Memory B cell (primary cell): ENCODE results near the gene GKAP1.
"Not testable (repeated sequence)": the region's sequence is repeated elsewhere in the genome, so short reads cannot be mapped to it uniquely, and the experiment has no call there.

Experiments
- ATAC-seq: fragments of 150-1000 bp; cut with Tn5 transposase; 2 replicates; pipeline ENCODE4 v1.10.0; 2021; ENCODE audit warnings: low read depth, mild to moderate bottlenecking, moderate library complexity
- DNase-seq, 2 donors: peaks; one replicate each; pipeline ENCODE4 v3.0.0; 2022; ENCODE audit warnings: low spot score in 2 of 2
- H3K27ac Mint-ChIP-seq: one replicate; pipeline ENCODE4 v1.8.0; 2022; ENCODE audit warnings: mild to moderate bottlenecking, moderate library complexity, mixed read lengths
- H3K27me3 Mint-ChIP-seq: one replicate; pipeline ENCODE4 v1.8.0; 2022; ENCODE audit warnings: mixed read lengths
- H3K36me3 Mint-ChIP-seq: one replicate; pipeline ENCODE4 v1.8.0; 2022; ENCODE audit warnings: mild to moderate bottlenecking, mixed read lengths
- H3K4me1 Mint-ChIP-seq: one replicate; pipeline ENCODE4 v1.8.0; 2022; ENCODE audit warnings: mixed read lengths
- H3K4me3 Mint-ChIP-seq: one replicate; pipeline ENCODE4 v1.8.0; 2022; ENCODE audit warnings: mild to moderate bottlenecking, moderate library complexity, mixed read lengths
- H3K9me3 Mint-ChIP-seq: one replicate; pipeline ENCODE4 v1.8.0; 2022; ENCODE audit warnings: mixed read lengths

GKAP1 gene

GRCh38 chr9:83778164-83778563 lies 39.4 kb downstream of the GKAP1 start:
- no peak for ATAC-seq
- Mint-ChIP-seq H3K27me3 (no peaks in the 10 kb centered on the region), H3K36me3 (peaks cover 11% of the 10 kb centered on the region), H3K4me3 (no peak overlapping the region), H3K9me3 (no peaks in the 10 kb centered on the region), H3K4me1 (no peaks in the 10 kb centered on the region), H3K27ac (no peak overlapping the region)
- DNase-seq = no peak

- Mint-ChIP-seq H3K27me3 (no peaks in the 10 kb centered on the region), H3K36me3 (peaks cover 11% of the 10 kb centered on the region), H3K4me3 (no peak overlapping the region), H3K27ac (no peak overlapping the region), H3K4me1 (no peaks in the 10 kb centered on the region), H3K9me3 (no peaks in the 10 kb centered on the region)
- no peak for ATAC-seq
- no peak for DNase-seq
Observed at GRCh38 chr9:83775932-83776331, 41.6 kb downstream of the GKAP1 start.

DNA sequence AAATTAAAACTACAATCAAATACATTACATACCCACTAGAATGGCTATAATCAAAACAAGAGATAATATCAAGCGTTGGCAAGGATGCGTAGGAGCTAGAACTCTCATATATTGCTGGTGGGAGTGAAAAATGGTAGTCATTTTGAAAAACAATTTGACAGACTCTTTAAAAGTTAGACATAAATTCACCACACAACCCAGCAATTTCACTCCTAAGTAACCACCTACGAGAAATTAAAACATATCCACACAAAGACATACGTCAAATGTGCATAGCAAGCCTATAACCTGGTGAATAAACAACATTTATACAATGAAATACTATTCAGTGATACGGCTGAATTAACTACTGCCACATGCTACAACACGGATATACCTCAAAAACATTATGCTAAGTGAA lies 44.7 kb downstream of the GKAP1 start:
- peaks cover 10% of the 10 kb centered on the region for H3K36me3 Mint-ChIP-seq
- no peaks in the 10 kb centered on the region for H3K27me3 Mint-ChIP-seq
- ATAC-seq = no peak
- no peaks in the 10 kb centered on the region for H3K9me3 Mint-ChIP-seq
- no peak for DNase-seq
- H3K4me3 Mint-ChIP-seq = no peak overlapping the region
- no peak overlapping the region for H3K27ac Mint-ChIP-seq
- no peaks in the 10 kb centered on the region for H3K4me1 Mint-ChIP-seq

DNA sequence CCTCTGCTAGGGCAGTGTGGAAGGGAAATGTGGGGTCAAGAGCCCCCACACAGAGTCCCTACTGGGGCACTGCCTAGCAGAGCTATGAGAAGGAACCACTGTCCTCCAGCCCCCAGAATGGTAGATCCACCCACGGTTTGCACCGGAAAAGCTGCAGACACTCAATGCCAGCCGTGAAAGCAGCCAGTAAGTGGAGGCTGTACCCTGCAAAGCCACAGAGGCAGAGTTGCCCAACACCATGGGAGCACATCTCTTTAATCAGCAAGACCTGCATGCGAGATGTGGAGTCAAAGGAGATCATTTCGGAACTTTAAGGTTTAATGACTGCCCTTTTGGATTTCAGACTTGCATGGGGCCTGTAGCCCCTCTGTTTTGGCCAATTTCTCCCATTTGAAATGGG lies 52.2 kb downstream of the GKAP1 start:
- no peak overlapping the region for H3K4me3 Mint-ChIP-seq
- H3K27ac Mint-ChIP-seq = no peak overlapping the region
- ATAC-seq (no peak), DNase-seq (no peak)
- H3K9me3 Mint-ChIP-seq = peaks cover 9% of the 10 kb centered on the region
- no peaks in the 10 kb centered on the region for H3K4me1 Mint-ChIP-seq
- H3K36me3 Mint-ChIP-seq = peaks cover 41% of the 10 kb centered on the region
- H3K27me3 Mint-ChIP-seq = no peaks in the 10 kb centered on the region

- DNase-seq = no peak
- H3K4me1 Mint-ChIP-seq = peaks cover 4% of the 10 kb centered on the region
- no peak overlapping the region for H3K27ac Mint-ChIP-seq
- H3K36me3 Mint-ChIP-seq = peaks cover 10% of the 10 kb centered on the region
- no peak overlapping the region for H3K4me3 Mint-ChIP-seq
- ATAC-seq = peak; percentile 79
- no peaks in the 10 kb centered on the region for H3K27me3 Mint-ChIP-seq
- no peaks in the 10 kb centered on the region for H3K9me3 Mint-ChIP-seq
Observed at GRCh38 chr9:83754383-83754977, 63.1 kb downstream of the GKAP1 start.

- peaks cover 4% of the 10 kb centered on the region for H3K4me1 Mint-ChIP-seq
- H3K27ac Mint-ChIP-seq = no peak overlapping the region
- H3K27me3 Mint-ChIP-seq = no peaks in the 10 kb centered on the region
- H3K4me3 Mint-ChIP-seq = no peak overlapping the region
- no peak for DNase-seq
- H3K9me3 Mint-ChIP-seq = no peaks in the 10 kb centered on the region
- no peak for ATAC-seq
- H3K36me3 Mint-ChIP-seq = peaks cover 11% of the 10 kb centered on the region
Observed at GRCh38 chr9:83749706-83750105, 67.9 kb downstream of the GKAP1 start.

- Mint-ChIP-seq H3K9me3 (no peaks in the 10 kb centered on the region), H3K4me1 (no peaks in the 10 kb centered on the region), H3K27me3 (no peaks in the 10 kb centered on the region), H3K4me3 (no peak overlapping the region), H3K27ac (no peak overlapping the region), H3K36me3 (peaks cover 9% of the 10 kb centered on the region)
- ATAC-seq (no peak), DNase-seq (no peak)
Observed at GRCh38 chr9:83744206-83744605, 73.4 kb downstream of the GKAP1 start.

DNA sequence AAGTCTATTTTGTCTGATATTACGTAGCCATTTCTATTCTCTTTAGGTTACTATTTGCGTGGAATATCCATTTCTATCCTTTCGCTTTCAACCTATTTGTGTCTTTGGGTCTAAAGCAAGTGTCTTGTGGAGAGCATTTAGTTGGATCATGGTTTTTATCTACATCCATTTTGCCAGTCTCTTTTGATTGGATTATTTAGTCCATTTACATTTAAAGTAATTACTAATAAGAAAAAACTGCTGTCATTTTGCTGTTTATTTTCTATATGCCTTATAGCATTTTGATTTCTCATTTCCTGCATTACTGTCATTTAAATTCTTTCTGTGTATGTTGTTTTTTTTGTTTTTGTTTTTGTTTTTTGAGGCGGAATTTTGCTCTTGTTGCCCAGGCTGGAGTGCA lies 83.8 kb downstream of the GKAP1 start:
- H3K36me3 Mint-ChIP-seq = no peaks in the 10 kb centered on the region
- ATAC-seq = no peak
- no peaks in the 10 kb centered on the region for H3K27me3 Mint-ChIP-seq
- no peak for DNase-seq
- no peak overlapping the region for H3K4me3 Mint-ChIP-seq
- H3K4me1 Mint-ChIP-seq = no peaks in the 10 kb centered on the region
- peaks cover 4% of the 10 kb centered on the region for H3K9me3 Mint-ChIP-seq
- no peak overlapping the region for H3K27ac Mint-ChIP-seq

DNA sequence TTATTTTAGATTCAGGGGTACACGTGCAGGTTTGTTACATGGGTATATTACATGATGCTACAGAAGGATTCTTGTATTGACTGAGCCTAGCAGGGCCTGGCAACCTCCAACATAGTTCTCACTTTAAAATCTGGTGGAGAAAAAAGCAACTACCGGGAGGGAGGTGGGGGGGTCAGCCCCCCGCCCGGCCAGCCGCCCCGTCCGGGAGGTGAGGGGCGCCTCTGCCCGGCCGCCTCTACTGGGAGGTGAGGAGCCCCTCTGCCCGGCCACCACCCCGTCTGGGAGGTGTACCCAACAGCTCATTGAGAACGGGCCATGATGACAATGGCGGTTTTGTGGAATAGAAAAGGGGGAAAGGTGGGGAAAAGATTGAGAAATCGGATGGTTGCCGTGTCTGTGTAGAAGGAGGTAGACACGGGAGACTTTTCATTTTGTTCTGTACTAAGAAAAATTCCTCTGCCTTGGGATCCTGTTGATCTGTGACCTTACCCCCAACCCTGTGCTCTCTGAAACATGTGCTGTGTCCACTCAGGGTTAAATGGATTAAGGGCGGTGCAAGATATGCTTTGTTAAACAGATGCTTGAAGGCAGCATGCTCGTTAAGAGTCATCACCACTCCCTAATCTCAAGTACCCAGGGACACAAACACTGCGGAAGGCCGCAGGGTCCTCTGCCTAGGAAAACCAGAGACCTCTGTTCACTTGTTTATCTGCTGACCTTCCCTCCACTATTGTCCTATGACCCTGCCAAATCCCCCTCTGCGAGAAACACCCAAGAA lies 88.8 kb downstream of the GKAP1 start:
- H3K4me3 Mint-ChIP-seq, DNase-seq, H3K9me3 Mint-ChIP-seq, ATAC-seq, H3K27ac Mint-ChIP-seq, H3K36me3 Mint-ChIP-seq, H3K27me3 Mint-ChIP-seq, H3K4me1 Mint-ChIP-seq: not testable (repeated sequence)

GRCh38 chr9:83724436-83724835 lies 93.1 kb downstream of the GKAP1 start:
- ATAC-seq (no peak), DNase-seq (no peak)
- no peaks in the 10 kb centered on the region for H3K27me3 Mint-ChIP-seq
- no peak overlapping the region for H3K27ac Mint-ChIP-seq
- no peak overlapping the region for H3K4me3 Mint-ChIP-seq
- H3K36me3 Mint-ChIP-seq = no peaks in the 10 kb centered on the region
- H3K4me1 Mint-ChIP-seq = no peaks in the 10 kb centered on the region
- H3K9me3 Mint-ChIP-seq = no peaks in the 10 kb centered on the region

DNA sequence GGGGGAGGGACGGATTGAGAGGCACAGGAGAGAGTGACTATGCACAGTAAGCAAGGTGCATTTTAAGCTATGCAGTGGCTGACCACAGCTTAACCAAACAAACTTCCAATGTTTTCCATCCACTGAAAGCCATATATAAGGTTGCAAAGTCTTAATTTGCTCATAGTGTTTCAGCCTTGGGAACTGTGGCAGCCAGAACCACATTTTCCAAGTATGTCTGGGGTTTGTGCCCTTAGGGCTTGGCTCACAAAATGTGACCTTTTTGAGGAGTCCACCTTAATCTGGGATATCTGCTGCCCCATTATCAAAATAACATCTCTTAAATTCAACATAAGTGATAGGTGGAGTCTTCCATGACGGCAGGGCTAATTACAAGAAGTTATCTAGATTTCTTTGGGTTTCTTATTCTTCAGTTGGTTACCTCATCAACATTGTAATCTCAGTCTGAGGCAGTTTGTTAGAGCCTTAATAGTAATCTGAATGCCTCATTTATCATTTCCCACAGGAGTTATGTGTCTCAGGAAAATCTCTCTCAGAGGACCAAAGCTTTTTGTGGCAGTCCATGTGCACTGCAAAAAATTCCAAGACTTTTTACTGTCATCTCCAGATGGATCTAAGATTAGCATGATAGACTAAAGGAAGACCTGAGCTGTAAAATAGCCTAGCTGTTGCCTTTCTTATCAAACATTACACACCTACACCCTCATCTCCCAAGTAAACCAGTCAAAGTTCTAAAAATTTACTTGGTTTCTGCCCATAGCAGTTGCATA lies 94.7 kb downstream of the GKAP1 start:
- Mint-ChIP-seq H3K36me3 (no peaks in the 10 kb centered on the region), H3K4me3 (no peak overlapping the region), H3K27me3 (no peaks in the 10 kb centered on the region), H3K9me3 (no peaks in the 10 kb centered on the region), H3K4me1 (no peaks in the 10 kb centered on the region), H3K27ac (no peak overlapping the region)
- ATAC-seq (no peak), DNase-seq (no peak)

DNA sequence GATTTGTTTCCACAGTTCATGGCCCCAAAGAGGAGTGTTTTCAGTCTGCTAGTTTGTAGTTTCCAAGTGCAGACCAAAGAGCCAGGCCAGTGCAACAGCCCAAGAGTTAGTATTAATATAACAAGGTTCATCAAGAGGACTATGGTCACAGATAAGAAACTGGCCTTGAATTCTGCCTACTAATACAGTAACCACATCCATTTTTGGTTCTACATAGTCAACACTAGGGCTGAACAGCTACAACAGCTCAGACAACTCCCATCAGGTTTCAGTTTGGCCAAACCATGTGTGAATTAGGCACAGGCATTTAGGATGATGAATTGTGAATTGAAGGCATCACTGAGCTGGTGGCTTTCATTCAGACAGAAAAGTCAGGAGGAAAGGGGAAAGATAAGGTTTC lies 96.1 kb downstream of the GKAP1 start:
- Mint-ChIP-seq H3K27me3 (no peaks in the 10 kb centered on the region), H3K4me1 (no peaks in the 10 kb centered on the region), H3K9me3 (no peaks in the 10 kb centered on the region), H3K4me3 (no peak overlapping the region), H3K36me3 (no peaks in the 10 kb centered on the region), H3K27ac (no peak overlapping the region)
- DNase-seq (no peak), ATAC-seq (no peak)

GRCh38 chr9:83715794-83716193 lies 101.8 kb downstream of the GKAP1 start:
- no peaks in the 10 kb centered on the region for H3K9me3 Mint-ChIP-seq
- DNase-seq (no peak), ATAC-seq (no peak)
- H3K4me1 Mint-ChIP-seq = no peaks in the 10 kb centered on the region
- no peaks in the 10 kb centered on the region for H3K36me3 Mint-ChIP-seq
- H3K4me3 Mint-ChIP-seq = no peak overlapping the region
- no peaks in the 10 kb centered on the region for H3K27me3 Mint-ChIP-seq
- H3K27ac Mint-ChIP-seq = no peak overlapping the region

DNA sequence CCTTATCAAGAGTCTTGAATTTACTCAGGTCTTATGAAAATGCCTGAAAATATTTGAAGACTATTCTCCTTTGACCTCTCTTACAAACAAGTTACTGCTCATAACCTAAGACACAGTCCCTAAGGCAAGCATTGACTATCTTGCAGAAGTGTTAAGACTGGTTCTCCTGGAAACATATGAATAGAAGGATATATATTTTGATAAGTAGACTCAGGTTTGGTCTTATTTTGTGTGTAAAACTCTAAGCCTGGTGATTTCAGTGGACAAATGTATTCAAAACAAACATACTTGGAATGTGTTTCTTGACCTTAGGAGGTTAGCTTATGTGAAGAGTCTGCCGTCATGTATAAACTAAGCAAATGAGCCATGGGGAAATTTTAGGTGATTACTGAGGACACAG lies 102.3 kb downstream of the GKAP1 start:
- H3K9me3 Mint-ChIP-seq = no peaks in the 10 kb centered on the region
- H3K4me1 Mint-ChIP-seq = no peaks in the 10 kb centered on the region
- ATAC-seq (no peak), DNase-seq (no peak)
- no peaks in the 10 kb centered on the region for H3K27me3 Mint-ChIP-seq
- H3K27ac Mint-ChIP-seq = no peak overlapping the region
- no peak overlapping the region for H3K4me3 Mint-ChIP-seq
- H3K36me3 Mint-ChIP-seq = no peaks in the 10 kb centered on the region
